Measurements from ENCODE around the gene TBCD. TPM values are rescaled to one million over a fixed set of nuclear protein-coding genes. Genes with fewer than 3 reads are reported as not detected.

Gene TBCD
- total and polyA plus RNA-seq, 2 donors (not counting 1 experiment from before 2014, with no cell fraction given), result 22.1 to 36.7 TPM

GRCh38 chr17:82913304-82914043 lies 161.6 kb downstream of the TBCD start:
- Histone ChIP-seq H2AFZ (ENCODE audit: low read length) (no peak overlapping the region), H3K9me3 (ENCODE audit: control insufficient read depth, insufficient read depth, low read depth, low read length) (no peaks in the 10 kb centered on the region), H3K79me2 (ENCODE audit: control insufficient read depth, insufficient read depth, low read length) (no peaks in the 10 kb centered on the region), H3K4me1 (ENCODE audit: control insufficient read depth, extremely low read depth, insufficient read depth, low read length) (no peaks in the 10 kb centered on the region), H3K9ac (ENCODE audit: insufficient read depth, low read length) (no peak overlapping the region), H3K4me2 (ENCODE audit: extremely low read depth, insufficient read depth, low read length) (no peak overlapping the region), H3K4me3 (replicated peaks in 1 of 4; ENCODE audit: control extremely low read depth in 1 of 4, insufficient read depth in 1 of 4, low read depth in 3 of 4, low read length in 4 of 4) (no peak overlapping the region), H3K27ac (ENCODE audit: insufficient read depth, low read length) (no peak overlapping the region), H3K27me3 (ENCODE audit: control insufficient read depth, insufficient read depth, low read length) (no peaks in the 10 kb centered on the region), H3K36me3 (ENCODE audit: control insufficient read depth, insufficient read depth, low read length) (peaks cover 3% of the 10 kb centered on the region), H4K20me1 (ENCODE audit: control insufficient read depth, extremely low read depth, insufficient read depth, low read length) (no peaks in the 10 kb centered on the region)
- no peak for DNase-seq (ENCODE audit: low read depth in 2 of 2)
- TF ChIP-seq CTCF (conservative IDR thresholded peaks at IDR 0.05 in 1 of 2, IDR thresholded peaks at IDR 0.05 in 1 of 2; ENCODE audit: low read depth in 1 of 2, low read length in 2 of 2) (peak in 1 of 2 donors; percentile 18), EZH2 (IDR thresholded peaks at IDR 0.05; ENCODE audit: low read length, missing control alignments) (no peak)

GRCh38 chr17:82914375-82914774 lies 162.5 kb downstream of the TBCD start:
- Histone ChIP-seq H3K4me1 (ENCODE audit: control insufficient read depth, extremely low read depth, insufficient read depth, low read length) (no peaks in the 10 kb centered on the region), H3K9me3 (ENCODE audit: control insufficient read depth, insufficient read depth, low read depth, low read length) (no peaks in the 10 kb centered on the region), H3K4me3 (replicated peaks in 1 of 4; ENCODE audit: control extremely low read depth in 1 of 4, insufficient read depth in 1 of 4, low read depth in 3 of 4, low read length in 4 of 4) (no peak overlapping the region), H3K4me2 (ENCODE audit: extremely low read depth, insufficient read depth, low read length) (no peak overlapping the region), H3K36me3 (ENCODE audit: control insufficient read depth, insufficient read depth, low read length) (peaks cover 3% of the 10 kb centered on the region), H3K27me3 (ENCODE audit: control insufficient read depth, insufficient read depth, low read length) (no peaks in the 10 kb centered on the region), H3K9ac (ENCODE audit: insufficient read depth, low read length) (no peak overlapping the region), H2AFZ (ENCODE audit: low read length) (no peak overlapping the region), H4K20me1 (ENCODE audit: control insufficient read depth, extremely low read depth, insufficient read depth, low read length) (no peaks in the 10 kb centered on the region), H3K79me2 (ENCODE audit: control insufficient read depth, insufficient read depth, low read length) (no peaks in the 10 kb centered on the region), H3K27ac (ENCODE audit: insufficient read depth, low read length) (no peak overlapping the region)
- peak in 1 of 2 donors; percentile 35 for TF ChIP-seq CTCF (conservative IDR thresholded peaks at IDR 0.05 in 1 of 2, IDR thresholded peaks at IDR 0.05 in 1 of 2; ENCODE audit: low read depth in 1 of 2, low read length in 2 of 2)
- no peak for TF ChIP-seq EZH2 (IDR thresholded peaks at IDR 0.05; ENCODE audit: low read length, missing control alignments)
- no peak for DNase-seq (ENCODE audit: low read depth in 2 of 2)

- H3K27ac ChIP-seq (ENCODE audit: insufficient read depth, low read length), result no peak overlapping the region
- DNase-seq (ENCODE audit: low read depth in 2 of 2), result no peak
- no peak overlapping the region for H3K4me3 ChIP-seq (replicated peaks in 1 of 4; ENCODE audit: control extremely low read depth in 1 of 4, insufficient read depth in 1 of 4, low read depth in 3 of 4, low read length in 4 of 4)
- H3K4me2 ChIP-seq (ENCODE audit: extremely low read depth, insufficient read depth, low read length), result no peak overlapping the region
- no peaks in the 10 kb centered on the region for H3K4me1 ChIP-seq (ENCODE audit: control insufficient read depth, extremely low read depth, insufficient read depth, low read length)
- H3K9me3 ChIP-seq (ENCODE audit: control insufficient read depth, insufficient read depth, low read depth, low read length), result no peaks in the 10 kb centered on the region
- H3K9ac ChIP-seq (ENCODE audit: insufficient read depth, low read length), result no peak overlapping the region
- peaks cover 5% of the 10 kb centered on the region for H3K36me3 ChIP-seq (ENCODE audit: control insufficient read depth, insufficient read depth, low read length)
- TF ChIP-seq CTCF (conservative IDR thresholded peaks at IDR 0.05 in 1 of 2, IDR thresholded peaks at IDR 0.05 in 1 of 2; ENCODE audit: low read depth in 1 of 2, low read length in 2 of 2) (peak in 1 of 2 donors; percentile 16), EZH2 (IDR thresholded peaks at IDR 0.05; ENCODE audit: low read length, missing control alignments) (no peak)
- no peak overlapping the region for H2AFZ ChIP-seq (ENCODE audit: low read length)
- H4K20me1 ChIP-seq (ENCODE audit: control insufficient read depth, extremely low read depth, insufficient read depth, low read length), result no peaks in the 10 kb centered on the region
- no peaks in the 10 kb centered on the region for H3K79me2 ChIP-seq (ENCODE audit: control insufficient read depth, insufficient read depth, low read length)
- H3K27me3 ChIP-seq (ENCODE audit: control insufficient read depth, insufficient read depth, low read length), result no peaks in the 10 kb centered on the region
These were observed 163.3 kb downstream of the TBCD start for GRCh38 chr17:82915010-82915756.

All from fibroblast of lung (primary cell).